ENCODE measurements around the gene VPS13A.

- TF ChIP-seq POLR2AphosphoS5 (IDR thresholded peaks at IDR 0.05; ENCODE audit: insufficient read depth in 1 of 2, low read depth in 1 of 2) (no peak), POLR2A (IDR thresholded peaks at IDR 0.05) (no peak)
These were observed 99.5 kb downstream of the VPS13A start for GRCh38 chr9:77276799-77277198.
